Activated T-helper 17 cell treated with anti-CD3 and anti-CD28 coated beads, Interleukin-2, amount 50 U/mL, for 72 hours (primary cell): ENCODE results near the gene RNF39. TPM values are rescaled to one million over a fixed set of nuclear protein-coding genes. Genes with fewer than 3 reads are reported as not detected.
"Not testable (repeated sequence)": the region's sequence is repeated elsewhere in the genome, so short reads cannot be mapped to it uniquely, and the experiment has no call there.

Experiments
- ATAC-seq: fragments of 150-1000 bp; cut with Tn5 transposase; replicated peaks from 2 replicates; pipeline ENCODE4 v1.10.0; 2021; ENCODE audit warnings: mild to moderate bottlenecking, moderate library complexity
- H3K27ac Mint-ChIP-seq: one replicate; pipeline ENCODE4 v1.8.0; 2022; ENCODE audit warnings: mixed read lengths
- H3K27me3 Mint-ChIP-seq: one replicate; pipeline ENCODE4 v1.8.0; 2022; ENCODE audit warnings: mixed read lengths
- H3K36me3 Mint-ChIP-seq: one replicate; pipeline ENCODE4 v1.8.0; 2022; ENCODE audit warnings: low read depth, mild to moderate bottlenecking, mixed read lengths
- H3K4me1 Mint-ChIP-seq: one replicate; pipeline ENCODE4 v1.8.0; 2022; ENCODE audit warnings: mixed read lengths
- H3K4me3 Mint-ChIP-seq: one replicate; pipeline ENCODE4 v1.8.0; 2022; ENCODE audit warnings: mild to moderate bottlenecking, mixed read lengths
- H3K9me3 Mint-ChIP-seq: one replicate; pipeline ENCODE4 v1.8.0; 2022; ENCODE audit warnings: mixed read lengths
- total RNA-seq, 2 donors: library from RNA; stranded (reverse); gene quantifications; one replicate each; pipeline ENCODE4 v1.2.3, GENCODE V29; 2022

Gene RNF39, protein sequence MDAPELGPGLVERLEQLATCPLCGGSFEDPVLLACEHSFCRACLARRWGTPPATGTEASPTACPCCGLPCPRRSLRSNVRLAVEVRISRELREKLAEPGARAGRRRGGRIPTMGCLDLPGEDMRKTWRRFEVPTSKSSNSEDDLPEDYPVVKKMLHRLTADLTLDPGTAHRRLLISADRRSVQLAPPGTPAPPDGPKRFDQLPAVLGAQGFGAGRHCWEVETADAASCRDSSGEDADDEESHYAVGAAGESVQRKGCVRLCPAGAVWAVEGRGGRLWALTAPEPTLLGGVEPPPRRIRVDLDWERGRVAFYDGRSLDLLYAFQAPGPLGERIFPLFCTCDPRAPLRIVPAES
- not detected for total RNA-seq

DNA sequence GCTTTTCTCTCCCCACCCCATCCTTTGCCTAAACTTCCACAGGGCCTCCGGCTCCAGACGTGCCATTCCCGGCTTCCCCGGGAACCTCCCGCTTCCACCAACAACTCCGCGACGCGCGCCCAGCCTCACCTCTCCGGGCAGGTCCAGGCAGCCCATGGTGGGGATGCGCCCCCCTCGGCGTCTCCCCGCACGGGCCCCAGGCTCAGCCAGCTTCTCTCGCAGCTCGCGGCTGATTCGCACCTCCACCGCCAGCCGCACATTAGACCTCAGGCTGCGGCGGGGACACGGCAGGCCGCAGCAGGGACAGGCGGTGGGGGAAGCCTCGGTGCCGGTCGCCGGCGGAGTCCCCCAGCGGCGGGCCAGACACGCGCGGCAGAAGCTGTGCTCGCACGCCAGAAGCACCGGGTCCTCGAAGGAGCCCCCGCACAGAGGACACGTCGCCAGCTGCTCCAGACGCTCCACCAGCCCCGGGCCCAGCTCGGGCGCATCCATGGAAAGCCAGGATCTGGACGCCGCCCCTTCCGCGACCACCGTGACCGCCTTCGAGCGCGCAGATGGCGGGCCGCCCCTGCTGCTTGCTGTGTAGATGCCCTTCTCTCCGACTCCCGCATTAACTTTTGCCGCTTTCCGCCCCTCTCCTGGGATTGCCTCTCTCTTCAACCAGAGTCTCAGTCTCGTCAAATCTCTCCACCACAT is at the start of gene RNF39:
Gene RNF39, minus strand, starts transcription at position 676 of the 696 bp plus-strand sequence. Its CDS starts 184 bp downstream, at position 492.
- H3K27me3 Mint-ChIP-seq: peaks cover 30% of the 10 kb centered on the region
- no peaks in the 10 kb centered on the region for H3K9me3 Mint-ChIP-seq
- peak within 1 kb of the TSS; percentile 68 for H3K4me3 Mint-ChIP-seq
- H3K27ac Mint-ChIP-seq: no peak within 1 kb of the TSS
- peaks cover 17% of the 10 kb centered on the region for H3K36me3 Mint-ChIP-seq
- H3K4me1 Mint-ChIP-seq: peaks cover 47% of the 10 kb centered on the region
- ATAC-seq: no peak

DNA sequence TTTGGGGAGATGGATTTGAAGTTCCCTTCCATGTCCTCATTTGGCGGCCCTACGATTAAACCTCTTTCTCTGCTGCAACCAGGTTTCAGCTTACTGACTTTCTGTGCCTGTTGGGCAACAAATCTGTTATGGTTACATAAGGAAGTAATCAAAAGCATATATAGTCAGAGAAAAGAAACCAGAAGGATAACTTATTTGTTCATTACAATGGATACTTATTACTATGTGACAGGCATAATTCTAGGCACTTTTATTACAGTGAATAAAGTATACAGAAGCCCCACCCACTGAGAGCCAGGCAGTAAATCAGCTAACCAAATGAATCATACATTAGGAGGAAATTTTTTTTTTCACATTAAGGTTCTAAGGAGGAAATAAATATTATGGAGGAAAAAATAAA is 46.9 kb upstream of the RNF39 start:
- Mint-ChIP-seq H3K27ac (no peak overlapping the region), H3K4me3 (no peak overlapping the region), H3K9me3 (no peaks in the 10 kb centered on the region), H3K36me3 (no peaks in the 10 kb centered on the region), H3K4me1 (no peaks in the 10 kb centered on the region), H3K27me3 (peaks cover 26% of the 10 kb centered on the region)
- ATAC-seq: no peak

DNA sequence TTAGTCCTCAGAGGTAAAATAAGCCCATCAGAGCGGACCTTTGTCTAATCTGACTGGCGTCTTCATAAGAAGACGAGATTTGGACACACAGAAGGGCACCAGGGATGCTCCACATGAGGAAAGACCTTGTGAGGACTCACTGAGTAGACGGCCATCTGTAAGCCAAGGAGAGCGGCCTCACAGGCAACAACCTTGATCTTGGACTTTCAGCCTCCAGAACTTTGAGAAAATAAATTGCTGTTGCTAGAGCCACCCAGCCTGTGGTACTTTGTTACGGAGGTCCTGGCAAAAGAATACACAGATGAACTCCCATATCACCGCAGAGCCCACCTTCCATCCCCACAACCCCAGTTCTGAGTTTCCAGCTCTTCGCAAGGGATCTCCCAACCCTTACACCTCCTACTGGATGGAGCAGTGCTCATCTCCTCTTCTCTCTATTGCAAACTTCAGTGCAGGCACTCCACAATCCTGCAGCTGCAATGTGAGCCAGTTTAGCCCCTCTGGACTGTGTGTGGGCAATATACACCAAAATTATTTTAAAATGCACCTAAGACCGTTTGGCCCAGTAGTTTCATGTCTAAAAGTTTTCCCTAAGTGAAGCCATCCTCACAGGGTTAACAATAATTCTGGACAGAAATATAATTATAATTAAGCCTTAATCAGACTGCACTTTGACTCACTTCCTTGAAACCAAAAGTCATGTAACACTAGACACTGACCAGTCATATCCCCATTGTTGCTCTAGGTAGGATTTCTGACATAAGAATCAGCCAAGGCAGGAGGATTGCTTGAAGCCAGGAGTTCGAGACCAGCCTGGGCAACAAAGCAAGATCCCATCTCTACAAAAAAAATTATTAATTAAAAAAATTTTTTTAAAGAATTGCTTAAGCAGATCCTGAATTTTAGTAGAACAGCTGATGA is 46.1 kb upstream of the RNF39 start:
- no peak overlapping the region for H3K4me3 Mint-ChIP-seq
- no peak overlapping the region for H3K27ac Mint-ChIP-seq
- H3K36me3 Mint-ChIP-seq: no peaks in the 10 kb centered on the region
- peaks cover 23% of the 10 kb centered on the region for H3K27me3 Mint-ChIP-seq
- no peak for ATAC-seq
- no peaks in the 10 kb centered on the region for H3K4me1 Mint-ChIP-seq
- H3K9me3 Mint-ChIP-seq: no peaks in the 10 kb centered on the region

DNA sequence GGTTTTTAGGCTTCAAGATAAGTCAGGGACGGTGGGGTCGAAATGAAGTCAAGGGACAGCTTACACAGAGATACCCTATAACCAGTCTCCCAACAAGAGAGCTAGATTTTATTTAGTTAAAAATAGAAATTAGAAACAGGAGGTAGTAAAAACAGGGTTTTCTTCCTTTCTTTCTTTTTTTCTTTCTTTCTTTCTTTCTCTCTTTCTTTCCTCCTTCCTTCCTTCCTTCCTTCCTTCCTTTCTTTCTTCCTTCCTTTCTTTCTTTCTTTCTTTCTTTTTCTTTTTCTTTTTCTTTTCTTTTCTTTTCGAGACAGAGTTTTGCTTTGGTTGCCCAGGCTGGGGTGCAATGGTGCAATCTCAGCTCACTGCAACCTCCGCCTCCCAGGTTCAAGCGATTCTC is 43.1 kb upstream of the RNF39 start:
- not testable (repeated sequence) for ATAC-seq, H3K4me1 Mint-ChIP-seq, H3K4me3 Mint-ChIP-seq, H3K9me3 Mint-ChIP-seq, H3K27ac Mint-ChIP-seq, H3K36me3 Mint-ChIP-seq
- peaks cover 20% of the 10 kb centered on the region for H3K27me3 Mint-ChIP-seq

DNA sequence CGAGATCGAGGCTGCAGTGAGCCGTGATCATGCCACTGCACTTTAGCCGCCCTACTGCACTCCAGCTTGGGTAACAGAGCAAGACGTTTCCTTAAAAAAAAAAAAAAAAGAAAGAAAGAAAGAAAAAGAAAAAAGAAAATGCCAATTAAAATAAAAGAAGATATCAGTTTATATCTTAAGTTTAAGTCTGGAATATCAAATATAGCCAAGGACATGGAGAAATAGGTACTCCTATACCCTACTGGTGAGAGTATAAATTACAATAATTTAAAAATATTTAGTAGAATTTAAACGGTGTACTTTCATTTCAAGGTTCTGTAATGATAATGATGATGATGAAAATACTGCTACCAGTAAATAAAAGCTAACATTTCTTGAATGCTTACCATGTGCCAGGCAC is 41.2 kb upstream of the RNF39 start:
- H3K9me3 Mint-ChIP-seq: no peaks in the 10 kb centered on the region
- H3K4me3 Mint-ChIP-seq: no peak overlapping the region
- ATAC-seq: no peak
- no peaks in the 10 kb centered on the region for H3K36me3 Mint-ChIP-seq
- H3K27me3 Mint-ChIP-seq: peaks cover 24% of the 10 kb centered on the region
- H3K27ac Mint-ChIP-seq: no peak overlapping the region
- H3K4me1 Mint-ChIP-seq: peaks cover 6% of the 10 kb centered on the region

DNA sequence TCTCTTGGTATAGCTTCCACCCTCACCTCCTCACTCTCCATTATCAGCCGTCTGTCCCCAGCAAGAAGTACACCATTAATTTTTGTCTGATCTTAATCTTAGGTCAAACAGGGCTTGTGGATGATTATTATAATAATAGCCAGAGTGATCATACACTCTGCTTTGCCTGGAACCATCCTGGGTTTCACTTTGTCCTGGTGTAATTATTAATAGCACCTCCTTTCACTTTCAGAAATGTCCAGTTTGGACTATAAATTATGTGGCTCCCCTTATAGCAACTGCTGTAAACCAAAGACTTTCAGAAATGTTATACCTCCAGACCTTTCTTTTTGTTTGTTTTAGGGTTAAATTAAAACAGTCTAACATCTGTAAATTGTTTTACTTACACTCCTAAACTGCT is 38.3 kb upstream of the RNF39 start:
- Mint-ChIP-seq H3K27ac (no peak overlapping the region), H3K4me1 (peaks cover 6% of the 10 kb centered on the region), H3K4me3 (no peak overlapping the region), H3K27me3 (peaks cover 38% of the 10 kb centered on the region), H3K9me3 (no peaks in the 10 kb centered on the region), H3K36me3 (no peaks in the 10 kb centered on the region)
- no peak for ATAC-seq

DNA sequence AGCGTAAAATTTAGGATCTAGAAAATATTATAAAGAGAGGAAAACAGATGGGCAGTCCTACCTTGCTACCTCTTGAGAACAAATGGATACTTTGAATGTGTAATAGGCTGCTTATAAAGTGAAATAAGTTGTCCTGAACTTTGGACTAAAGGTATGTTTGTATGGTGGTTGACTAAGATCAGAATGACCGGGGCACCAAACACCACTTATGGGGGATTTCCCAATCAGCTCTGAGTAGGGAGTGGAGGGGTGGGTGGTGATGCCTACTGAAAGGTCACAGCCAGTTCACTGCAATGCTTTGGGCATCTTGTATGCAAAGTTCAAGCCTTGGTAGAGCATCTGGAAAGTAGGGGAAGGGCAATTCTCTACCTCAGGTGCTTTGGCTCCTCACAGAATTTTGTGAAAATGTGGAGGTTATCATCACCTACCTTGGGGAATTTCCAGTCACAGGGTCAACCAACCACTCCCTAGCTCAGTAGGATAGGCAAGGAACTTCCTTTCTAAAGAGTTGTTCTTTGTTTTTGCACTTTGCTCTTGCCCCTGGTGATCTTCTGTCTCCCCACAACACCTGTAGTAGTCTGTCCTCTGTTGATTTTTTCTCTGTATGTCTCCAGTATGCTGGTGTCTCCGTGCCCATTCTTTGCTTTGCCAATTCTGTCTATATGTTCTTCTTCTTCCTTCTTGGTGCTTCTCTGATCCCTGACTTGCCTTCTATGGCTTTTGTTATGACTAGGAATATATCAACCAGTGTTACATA is 37.6 kb upstream of the RNF39 start, which contains the start of gene TRIM31:
Gene TRIM31, minus strand, starts transcription at position 88 of the 757 bp plus-strand sequence. CDS start 285 bp downstream, outside the sequence.
- H3K36me3 Mint-ChIP-seq: no peaks in the 10 kb centered on the region
- peaks cover 6% of the 10 kb centered on the region for H3K4me1 Mint-ChIP-seq
- H3K9me3 Mint-ChIP-seq: no peaks in the 10 kb centered on the region
- peak; percentile 77 for ATAC-seq
- peaks cover 45% of the 10 kb centered on the region for H3K27me3 Mint-ChIP-seq
- H3K4me3 Mint-ChIP-seq: no peak within 1 kb of the TSS
- H3K27ac Mint-ChIP-seq: no peak within 1 kb of the TSS

DNA sequence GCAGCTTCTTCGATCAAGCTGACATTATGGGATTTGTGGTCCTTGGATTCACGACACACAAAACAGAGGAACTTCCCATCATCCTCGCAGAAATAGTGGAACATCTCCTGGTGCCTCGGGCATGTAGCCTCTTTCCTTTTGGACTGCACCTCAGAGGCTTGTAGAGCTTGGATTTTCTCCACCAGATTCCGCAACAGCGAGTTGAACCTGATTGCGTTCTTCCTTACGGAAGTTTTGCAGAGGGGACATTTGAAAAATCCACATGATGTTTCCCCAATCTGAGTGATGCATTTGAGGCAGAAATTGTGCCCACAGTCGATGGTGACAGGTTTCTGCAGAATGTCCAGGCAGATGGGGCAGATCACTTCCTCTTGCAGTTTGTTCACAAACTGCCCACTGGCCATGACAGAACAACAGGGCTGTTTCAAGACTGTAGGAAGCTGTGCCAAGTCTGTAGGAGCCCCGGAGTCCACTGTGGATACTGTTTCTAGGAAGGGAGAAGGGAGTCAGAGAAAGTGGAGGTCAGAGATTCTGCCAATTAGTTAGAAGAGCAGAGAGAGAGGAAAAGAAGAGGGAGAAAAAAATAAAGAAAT is 36.9 kb upstream of the RNF39 start:
- no peak overlapping the region for H3K4me3 Mint-ChIP-seq
- H3K27me3 Mint-ChIP-seq: peaks cover 49% of the 10 kb centered on the region
- no peak for ATAC-seq
- peaks cover 6% of the 10 kb centered on the region for H3K4me1 Mint-ChIP-seq
- H3K27ac Mint-ChIP-seq: no peak overlapping the region
- H3K9me3 Mint-ChIP-seq: no peaks in the 10 kb centered on the region
- no peaks in the 10 kb centered on the region for H3K36me3 Mint-ChIP-seq

DNA sequence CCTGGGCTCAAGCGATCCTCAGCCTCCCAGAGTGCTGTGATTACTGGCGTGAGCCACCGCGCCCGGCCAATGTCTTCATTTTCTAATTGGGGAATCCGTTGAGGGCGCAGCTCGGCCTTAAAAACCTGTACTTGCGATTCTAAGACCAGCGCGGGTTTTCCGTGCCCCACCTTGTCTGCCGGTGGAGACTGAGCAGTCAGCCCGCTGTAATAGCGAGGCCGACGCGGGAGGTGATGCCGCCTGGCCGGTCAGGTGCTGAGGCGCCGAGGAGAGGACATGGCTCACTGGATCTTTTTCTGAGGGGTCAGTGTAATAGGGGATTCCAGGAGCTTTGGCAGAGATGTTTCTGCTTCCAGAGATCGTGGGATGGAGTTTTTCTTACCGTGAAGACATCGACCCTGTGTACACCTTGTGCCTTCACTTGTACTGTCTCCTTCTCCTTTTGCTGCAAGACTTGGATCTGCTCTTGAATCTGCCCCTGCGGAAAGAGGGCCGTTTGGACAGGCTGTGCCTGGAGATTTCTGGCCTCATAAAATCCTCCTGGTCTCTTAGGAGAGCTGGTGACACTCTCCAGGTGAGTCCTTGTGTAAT is 35.8 kb upstream of the RNF39 start:
- no peak overlapping the region for H3K27ac Mint-ChIP-seq
- peaks cover 6% of the 10 kb centered on the region for H3K4me1 Mint-ChIP-seq
- no peak for ATAC-seq
- H3K4me3 Mint-ChIP-seq: no peak overlapping the region
- peaks cover 50% of the 10 kb centered on the region for H3K27me3 Mint-ChIP-seq
- no peaks in the 10 kb centered on the region for H3K9me3 Mint-ChIP-seq
- no peaks in the 10 kb centered on the region for H3K36me3 Mint-ChIP-seq

DNA sequence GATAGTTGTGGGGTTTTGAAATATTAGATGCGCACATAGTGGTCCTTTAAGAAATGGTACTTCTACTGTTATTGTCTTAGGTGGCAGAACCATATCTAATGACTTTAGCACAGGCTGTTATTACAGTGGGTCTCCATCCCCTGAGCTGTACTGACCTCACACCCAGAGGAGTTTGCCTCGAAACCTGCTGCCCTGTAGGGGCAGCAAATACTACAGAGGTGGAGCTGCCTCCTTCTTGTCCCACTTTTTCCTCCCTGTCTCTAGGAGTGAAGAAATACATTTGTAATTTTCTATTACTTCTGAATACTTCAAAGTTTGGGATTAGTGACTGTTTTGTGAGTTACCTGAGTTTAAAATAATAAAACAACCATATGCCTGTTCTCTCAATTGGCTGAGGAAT is 29.1 kb upstream of the RNF39 start:
- Mint-ChIP-seq H3K27me3 (peaks cover 36% of the 10 kb centered on the region), H3K9me3 (no peaks in the 10 kb centered on the region)

DNA sequence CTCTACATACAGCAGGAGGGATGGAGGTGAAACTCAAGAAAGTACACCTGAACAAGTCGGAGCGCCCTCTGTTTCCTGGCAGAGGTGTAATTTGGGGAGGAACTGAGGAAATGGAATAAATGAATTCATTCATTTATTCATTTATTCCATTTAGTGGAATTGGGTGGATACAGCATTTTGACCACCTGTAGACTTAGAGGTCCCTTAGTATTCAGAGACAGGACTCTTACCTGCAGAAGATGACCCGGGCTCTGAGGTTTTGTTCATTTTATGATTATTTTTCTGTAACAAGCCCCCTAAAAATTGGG is 28.3 kb upstream of the RNF39 start:
- peak overlapping the region; percentile 72 for H3K27ac Mint-ChIP-seq
- no peaks in the 10 kb centered on the region for H3K9me3 Mint-ChIP-seq
- ATAC-seq: no peak
- peaks cover 14% of the 10 kb centered on the region for H3K4me1 Mint-ChIP-seq
- H3K4me3 Mint-ChIP-seq: peak overlapping the region; percentile 88
- H3K36me3 Mint-ChIP-seq: no peaks in the 10 kb centered on the region
- peaks cover 42% of the 10 kb centered on the region for H3K27me3 Mint-ChIP-seq

More for the DNA sequence above, 29.1 kb upstream of the RNF39 start:
- H3K27ac Mint-ChIP-seq: no peak overlapping the region
- H3K36me3 Mint-ChIP-seq: no peaks in the 10 kb centered on the region
- ATAC-seq: no peak
- H3K4me3 Mint-ChIP-seq: no peak overlapping the region
- H3K4me1 Mint-ChIP-seq: peaks cover 14% of the 10 kb centered on the region

DNA sequence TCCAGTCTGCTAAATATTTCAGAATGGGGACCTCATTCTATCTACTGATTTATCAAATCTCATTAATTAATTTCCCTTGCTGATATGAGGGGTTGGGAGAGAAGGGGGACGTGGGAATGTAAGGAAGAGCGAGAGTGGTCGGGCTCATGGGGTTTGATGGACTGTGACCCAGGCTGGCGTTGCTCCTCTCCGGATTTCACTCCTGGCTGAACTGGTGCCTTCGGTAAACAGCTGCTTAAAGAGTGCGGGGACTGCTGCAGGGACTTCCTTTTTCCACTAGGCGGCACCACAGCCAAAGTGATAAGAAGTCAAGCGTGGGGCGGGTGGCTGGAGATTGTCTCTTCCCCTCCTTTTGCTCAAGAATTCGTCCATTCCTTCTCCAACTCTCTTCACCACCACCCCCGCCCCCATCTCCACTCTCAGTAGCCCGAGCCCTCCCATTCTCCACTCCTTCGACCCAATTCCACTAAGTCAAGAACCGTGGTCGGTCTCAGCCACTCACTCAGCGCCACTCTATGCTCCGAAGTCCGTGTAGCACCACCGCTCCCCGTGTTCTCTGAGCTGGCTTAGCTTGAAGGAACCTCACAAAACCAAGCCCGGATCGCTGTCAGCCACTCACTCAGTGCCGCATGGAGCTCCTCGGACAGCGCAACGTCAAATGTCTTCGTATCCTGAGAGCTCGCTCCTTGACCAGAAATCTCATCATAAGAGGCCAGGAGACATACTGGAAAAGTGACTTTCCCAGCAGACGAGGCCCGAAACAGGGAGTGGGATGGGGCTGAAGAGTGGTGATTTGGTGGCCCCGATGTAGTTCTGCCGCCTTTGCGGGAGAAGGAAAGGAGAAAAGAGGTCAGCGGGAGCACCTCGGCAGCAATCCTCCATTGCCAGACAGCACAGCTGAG is 27.7 kb upstream of the RNF39 start:
- H3K27ac Mint-ChIP-seq: peak overlapping the region; percentile 72

More for the DNA sequence above, 27.7 kb upstream of the RNF39 start:
- Mint-ChIP-seq H3K27me3 (peaks cover 42% of the 10 kb centered on the region), H3K9me3 (no peaks in the 10 kb centered on the region), H3K4me1 (peaks cover 14% of the 10 kb centered on the region), H3K4me3 (peak overlapping the region; percentile 88), H3K36me3 (no peaks in the 10 kb centered on the region)
- ATAC-seq: peak; percentile 80
